ENCODE measurements around the gene PPP1R16B.

- TF ChIP-seq CTCF (IDR thresholded peaks at IDR 0.05; ENCODE audit: poor library complexity) (no peak), EZH2phosphoT487 (IDR thresholded peaks at IDR 0.05; ENCODE audit: low read depth, severe bottlenecking, unreplicated experiment) (no peak)
Observed at GRCh38 chr20:38867062-38867359, 61.5 kb downstream of the PPP1R16B start.
